ENCODE results near the gene NREP. TPM values are rescaled to one million over a fixed set of nuclear protein-coding genes. Genes with fewer than 3 reads are reported as not detected.

The NREP gene
- total RNA-seq, 1 experiment from 2014 or later: 163 TPM

DNA sequence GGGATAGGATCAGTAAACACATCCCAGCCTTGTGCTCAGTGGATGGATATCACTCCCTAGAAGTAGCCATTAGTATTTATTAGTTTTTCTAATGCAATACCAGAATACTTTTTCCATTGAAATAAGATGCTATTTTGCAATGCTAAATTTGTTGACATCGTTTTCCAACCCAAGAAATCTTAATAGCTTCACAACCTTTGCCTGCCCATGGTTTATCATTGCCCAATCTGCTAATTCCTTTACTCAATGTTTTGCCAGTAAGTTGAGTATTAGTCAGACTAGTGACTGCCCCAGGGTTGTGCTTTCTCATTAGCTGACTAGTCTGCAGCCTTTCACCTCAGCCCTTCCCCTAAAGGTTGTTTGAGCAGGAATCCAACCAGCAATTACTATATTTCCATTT lies 62.9 kb downstream of the NREP start:
- H3K79me2 ChIP-seq (ENCODE audit: insufficient read depth, low read length): no peaks in the 10 kb centered on the region
- no peak overlapping the region for H3K9ac ChIP-seq (ENCODE audit: extremely low read depth, insufficient read length, low read length)
- Mint-ChIP-seq H3K27me3 (ENCODE audit: low read depth) (no peaks in the 10 kb centered on the region), H3K36me3 (ENCODE audit: insufficient read depth in 1 of 3, low read depth in 3 of 3) (no peaks in the 10 kb centered on the region), H3K27ac (no peak overlapping the region), H3K9me3 (no peaks in the 10 kb centered on the region), H3K4me3 (no peak overlapping the region), H3K4me1 (peaks cover 12 to 15% of the 10 kb centered on the region in 2 experiments)
- H3T11ph ChIP-seq (ENCODE audit: low read length): no peak overlapping the region
- no peak overlapping the region for H3K18ac ChIP-seq (ENCODE audit: insufficient read length, low read depth, low read length)
- no peak overlapping the region for H3K56ac ChIP-seq (ENCODE audit: insufficient read length, low read depth, low read length)
- H3K4me2 ChIP-seq (ENCODE audit: insufficient read depth, insufficient read length, low read length): no peak overlapping the region
- H4K91ac ChIP-seq (ENCODE audit: insufficient read length, low read depth, low read length): no peak overlapping the region
- H3K27ac ChIP-seq (ENCODE audit: insufficient read length, low read depth, low read length): no peak overlapping the region
- no peak overlapping the region for H3K23ac ChIP-seq (ENCODE audit: insufficient read length, low read depth, low read length)
- no peak overlapping the region for H2AFZ ChIP-seq (ENCODE audit: low read length)
- H3K23me2 ChIP-seq (ENCODE audit: insufficient read length, low read depth, low read length, poor library complexity, severe bottlenecking): no peaks in the 10 kb centered on the region
- no peak overlapping the region for H3K4ac ChIP-seq (ENCODE audit: low read depth, low read length)
- H4K20me1 ChIP-seq (ENCODE audit: control insufficient read depth, insufficient read depth, insufficient read length): no peaks in the 10 kb centered on the region
- H2BK20ac ChIP-seq (ENCODE audit: low read depth, low read length, poor library complexity, severe bottlenecking): no peak overlapping the region
- H2BK15ac ChIP-seq (ENCODE audit: low read depth, low read length): no peak overlapping the region
- WGBS (ENCODE audit: extremely low coverage, insufficient read length, low lambda C conversion rate): no CpG with 5 or more reads among the region's 1 CpG
- no peak overlapping the region for H2BK12ac ChIP-seq (ENCODE audit: insufficient read length, low read depth, low read length)
- H3K27me3 ChIP-seq (ENCODE audit: insufficient read depth, low read length): no peaks in the 10 kb centered on the region
- H2BK120ac ChIP-seq (ENCODE audit: low read depth, low read length, poor library complexity, severe bottlenecking): no peak overlapping the region
- H4K5ac ChIP-seq (ENCODE audit: insufficient read length, low read depth, low read length): no peak overlapping the region
- no peaks in the 10 kb centered on the region for H3K9me3 ChIP-seq (ENCODE audit: control insufficient read depth, low read depth, low read length)
- no peak overlapping the region for H4K8ac ChIP-seq (replicated peaks; ENCODE audit: insufficient read length, low read depth, low read length)
- no peaks in the 10 kb centered on the region for H3K4me1 ChIP-seq (ENCODE audit: insufficient read depth, low read length)
- DNase-seq: no peak
- TF ChIP-seq, protein P1, sequence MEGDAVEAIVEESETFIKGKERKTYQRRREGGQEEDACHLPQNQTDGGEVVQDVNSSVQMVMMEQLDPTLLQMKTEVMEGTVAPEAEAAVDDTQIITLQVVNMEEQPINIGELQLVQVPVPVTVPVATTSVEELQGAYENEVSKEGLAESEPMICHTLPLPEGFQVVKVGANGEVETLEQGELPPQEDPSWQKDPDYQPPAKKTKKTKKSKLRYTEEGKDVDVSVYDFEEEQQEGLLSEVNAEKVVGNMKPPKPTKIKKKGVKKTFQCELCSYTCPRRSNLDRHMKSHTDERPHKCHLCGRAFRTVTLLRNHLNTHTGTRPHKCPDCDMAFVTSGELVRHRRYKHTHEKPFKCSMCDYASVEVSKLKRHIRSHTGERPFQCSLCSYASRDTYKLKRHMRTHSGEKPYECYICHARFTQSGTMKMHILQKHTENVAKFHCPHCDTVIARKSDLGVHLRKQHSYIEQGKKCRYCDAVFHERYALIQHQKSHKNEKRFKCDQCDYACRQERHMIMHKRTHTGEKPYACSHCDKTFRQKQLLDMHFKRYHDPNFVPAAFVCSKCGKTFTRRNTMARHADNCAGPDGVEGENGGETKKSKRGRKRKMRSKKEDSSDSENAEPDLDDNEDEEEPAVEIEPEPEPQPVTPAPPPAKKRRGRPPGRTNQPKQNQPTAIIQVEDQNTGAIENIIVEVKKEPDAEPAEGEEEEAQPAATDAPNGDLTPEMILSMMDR (conservative IDR thresholded peaks at IDR 0.05): no peak
- H3K79me1 ChIP-seq (ENCODE audit: insufficient read depth, low read depth, low read length, poor library complexity, severe bottlenecking): no peaks in the 10 kb centered on the region
- H2AK5ac ChIP-seq (ENCODE audit: insufficient read length, low read length): no peak overlapping the region
- H2BK5ac ChIP-seq (ENCODE audit: insufficient read length, low read length): no peak overlapping the region
- no peak overlapping the region for H3K14ac ChIP-seq (ENCODE audit: insufficient read depth, low read length)
